ENCODE measurements around the gene CHAF1B.
A peak's percentile ranks its signal among the peaks of the same experiment; 100 is the strongest.

CHAF1B gene

DNA sequence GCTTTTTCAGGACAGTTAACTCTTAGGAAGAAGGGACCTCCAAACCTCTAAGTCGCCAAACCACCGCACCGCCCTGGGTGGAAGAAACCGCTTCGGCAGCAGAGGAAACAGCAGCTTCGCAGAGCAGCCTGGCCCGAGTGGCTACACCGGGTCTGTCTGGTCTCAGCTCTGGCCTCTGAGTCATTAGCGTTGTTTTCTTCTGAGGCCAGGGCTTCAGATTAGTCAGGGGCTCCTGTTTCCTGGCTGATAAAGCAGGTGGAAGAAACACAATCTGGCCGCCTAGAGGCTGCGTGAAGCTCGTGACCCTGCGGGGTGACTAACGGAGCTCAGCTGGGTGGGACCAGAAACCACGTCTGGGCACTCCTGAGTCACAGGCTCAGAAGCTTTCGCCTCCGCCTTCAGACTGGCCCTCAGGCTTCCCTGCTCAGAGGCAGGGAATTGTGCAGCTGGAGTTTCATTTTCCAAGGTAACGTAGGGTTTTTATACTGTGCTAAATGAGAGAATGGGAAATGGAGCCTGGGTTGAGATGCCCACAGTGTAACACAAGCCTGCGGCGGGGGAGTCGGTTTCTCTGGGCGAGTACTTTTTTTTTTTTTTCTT is 44.9 kb downstream of the CHAF1B start:
- peak; percentile 61 for DNase-seq

DNA sequence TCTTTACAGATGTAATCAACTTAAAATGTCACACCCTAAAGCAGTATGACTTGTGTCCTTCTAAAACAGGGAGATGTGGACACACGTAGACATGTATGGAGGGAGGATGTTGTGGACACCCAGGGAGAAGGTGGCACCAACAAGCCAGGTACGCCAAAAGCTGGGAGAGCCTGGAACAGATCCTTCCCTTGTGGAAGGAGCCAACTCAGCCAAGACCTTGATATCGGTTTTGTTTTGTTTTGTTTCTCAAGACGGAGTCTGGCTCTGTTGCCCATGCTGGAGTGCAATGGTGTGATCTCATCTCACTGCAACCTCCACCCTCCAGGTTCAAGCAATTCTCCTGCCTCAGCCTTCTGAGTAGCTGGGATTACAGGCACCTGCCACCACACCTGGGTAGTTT is 45.6 kb downstream of the CHAF1B start:
- DNase-seq: no peak

DNA sequence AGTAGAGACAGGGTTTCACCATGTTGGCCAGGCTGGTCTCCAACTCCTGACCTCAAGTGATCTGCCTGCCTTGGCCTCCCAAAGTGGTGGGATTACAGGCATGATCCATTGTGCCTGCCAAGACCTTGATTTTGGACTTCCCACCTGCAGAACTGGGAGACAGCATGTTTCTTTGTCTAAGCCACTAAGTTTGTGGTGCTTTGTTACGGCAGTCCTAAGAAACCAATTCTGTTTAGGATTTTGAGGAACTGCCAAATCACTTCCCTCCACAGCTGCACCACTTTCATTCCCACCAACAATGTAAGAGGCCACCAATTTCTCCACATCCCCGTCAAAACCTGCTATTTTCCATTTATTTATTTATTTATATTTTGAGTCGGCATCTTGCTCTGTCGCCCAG is 46.1 kb downstream of the CHAF1B start:
- DNase-seq: no peak

DNA sequence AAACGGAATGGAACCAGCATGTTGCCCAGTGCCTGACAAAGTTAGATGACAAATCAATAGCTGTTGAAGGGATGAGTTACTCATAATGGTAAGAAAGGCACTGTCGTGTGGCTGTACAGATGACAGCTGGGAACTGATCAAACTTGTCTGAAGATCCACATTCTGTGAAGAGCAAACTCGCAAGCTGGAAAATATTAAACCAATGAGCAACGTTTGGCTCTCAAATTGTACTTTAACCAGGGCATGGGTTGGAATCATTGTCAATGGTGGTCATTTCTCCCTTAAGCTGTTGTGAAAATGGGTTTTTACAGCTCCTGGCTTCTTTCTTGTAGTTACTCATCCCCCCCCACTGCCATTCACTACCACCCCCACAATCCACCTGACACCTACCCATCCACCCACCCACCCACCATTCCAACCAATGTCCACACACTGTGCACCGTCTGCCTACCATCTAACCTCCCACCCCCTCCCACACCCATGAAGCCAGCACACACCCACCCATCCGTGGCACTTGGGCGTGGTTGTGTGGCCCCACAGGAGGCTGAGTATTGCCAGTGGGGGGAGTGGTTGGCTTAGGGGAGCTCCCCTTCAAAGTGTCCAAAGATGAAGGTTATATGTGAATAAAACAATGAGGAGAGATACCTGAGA is 48.0 kb downstream of the CHAF1B start:
- no peak for DNase-seq

DNA sequence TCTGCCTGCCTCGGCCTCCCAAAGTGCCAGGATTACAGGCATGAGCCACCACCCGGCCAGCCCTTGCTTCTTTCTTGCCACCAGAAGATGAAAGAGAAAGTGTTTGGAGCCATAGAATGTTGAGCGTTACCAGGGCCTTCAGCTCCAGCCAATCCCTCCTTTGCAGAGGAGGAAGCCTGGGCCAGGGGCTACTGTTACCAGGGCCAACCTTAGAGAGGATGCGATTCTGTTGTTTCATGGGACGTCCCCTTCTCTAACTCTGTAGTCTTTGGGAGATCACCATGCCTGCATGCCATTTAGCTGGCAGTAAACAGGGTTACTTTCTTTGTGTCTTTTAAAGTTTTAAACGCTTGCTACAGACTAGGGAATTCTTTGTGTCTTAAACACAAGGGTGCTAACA is 49.0 kb downstream of the CHAF1B start:
- DNase-seq: no peak

DNA sequence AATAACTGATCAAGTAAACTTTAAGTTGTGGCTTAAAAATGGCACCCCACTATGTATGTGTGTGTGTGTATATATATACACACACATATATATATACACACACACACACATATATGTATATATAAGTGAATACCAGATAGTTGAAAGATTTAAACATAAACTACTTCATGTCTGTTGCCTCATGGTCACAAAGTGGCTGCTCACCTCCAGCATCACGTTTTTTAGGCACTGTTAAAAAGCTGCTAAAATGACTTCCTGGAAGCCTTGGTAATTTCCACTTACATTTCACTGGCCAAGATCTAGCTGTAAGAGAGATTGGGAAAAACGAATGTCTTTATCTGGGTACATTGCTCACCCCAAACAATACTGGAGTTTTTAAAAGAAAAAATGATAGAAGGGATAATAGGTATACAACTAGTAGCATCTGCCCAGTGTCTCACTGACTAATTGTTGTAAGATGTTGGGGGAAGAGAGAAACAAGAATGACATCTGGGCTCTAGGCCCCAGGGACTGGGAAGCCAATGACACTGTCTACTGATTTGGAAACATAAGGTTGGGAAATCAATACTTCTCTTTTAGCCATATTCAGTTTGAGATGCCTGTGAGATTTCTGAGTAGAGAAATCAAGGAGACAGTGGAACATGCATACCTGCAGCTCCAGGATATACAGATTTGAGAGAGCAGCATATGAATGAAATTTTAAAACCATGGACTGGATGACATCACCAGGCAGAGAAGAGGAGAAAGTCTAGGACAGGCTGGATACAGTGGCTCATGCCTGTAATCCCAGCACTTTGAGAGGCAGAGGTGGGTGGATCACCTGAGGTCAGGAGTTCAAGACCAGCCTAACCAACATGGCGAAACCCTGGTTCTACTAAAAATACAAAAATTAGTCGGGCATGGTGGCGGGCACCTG is 51.9 kb downstream of the CHAF1B start:
- DNase-seq: no peak

DNA sequence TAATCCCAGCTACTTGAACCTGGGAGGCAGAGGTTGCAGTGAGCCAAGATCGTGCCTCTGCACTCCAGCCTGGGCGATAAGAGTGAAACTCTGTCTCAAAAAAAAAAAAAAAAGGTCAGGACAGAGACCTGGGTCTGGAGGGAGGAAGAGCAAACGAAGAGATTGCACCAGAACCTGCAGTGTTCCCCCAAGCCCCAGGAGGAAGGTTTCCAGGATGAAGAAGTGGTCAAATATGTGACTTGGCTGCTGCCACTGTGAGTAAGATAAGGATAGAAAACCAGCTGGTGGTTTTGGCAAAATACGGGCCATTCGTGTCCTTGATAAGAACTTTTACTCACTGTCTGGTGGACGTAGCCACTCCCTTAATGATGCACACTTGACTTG is 52.5 kb downstream of the CHAF1B start:
- DNase-seq: no peak

DNA sequence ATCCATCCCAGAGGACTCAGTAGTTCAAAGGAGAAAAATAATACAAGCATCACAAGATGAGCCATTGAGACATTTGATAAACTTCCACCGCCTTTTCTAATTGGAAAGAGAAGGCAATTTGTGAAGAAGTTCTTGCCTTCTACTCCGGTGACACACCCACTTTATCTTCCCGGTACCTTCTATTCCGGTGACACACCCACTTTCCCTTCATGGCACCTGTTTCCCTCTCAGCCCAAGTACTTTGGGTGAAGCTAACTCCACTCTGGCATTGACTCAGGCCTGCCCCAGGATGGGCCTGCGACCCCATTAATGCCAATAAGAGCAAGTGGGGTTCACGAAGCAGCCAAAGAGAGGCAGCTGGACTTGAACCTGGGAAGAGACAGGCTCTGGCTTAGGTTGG is 56.5 kb downstream of the CHAF1B start:
- no peak for DNase-seq

DNA sequence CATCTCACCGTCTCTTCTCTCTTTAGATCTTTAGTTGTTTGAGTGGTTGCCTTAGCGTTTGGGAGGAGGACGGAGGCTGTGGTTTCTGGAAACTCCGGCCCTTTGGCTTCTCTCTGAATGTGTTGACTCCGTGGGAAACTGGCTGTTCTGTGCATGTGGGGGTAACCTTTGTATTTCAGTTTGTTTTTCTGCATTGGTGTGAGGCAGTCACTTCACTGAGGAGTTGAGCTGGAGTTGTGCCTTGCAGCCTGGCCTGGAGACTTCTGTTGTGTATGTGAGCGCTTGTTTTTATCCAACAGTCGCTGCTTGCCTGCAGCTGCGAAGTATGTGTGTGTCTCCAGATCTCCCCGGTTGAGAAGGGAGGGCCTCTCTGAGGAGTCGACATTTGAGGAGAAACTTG is 61.1 kb downstream of the CHAF1B start:
- DNase-seq: no peak

DNA sequence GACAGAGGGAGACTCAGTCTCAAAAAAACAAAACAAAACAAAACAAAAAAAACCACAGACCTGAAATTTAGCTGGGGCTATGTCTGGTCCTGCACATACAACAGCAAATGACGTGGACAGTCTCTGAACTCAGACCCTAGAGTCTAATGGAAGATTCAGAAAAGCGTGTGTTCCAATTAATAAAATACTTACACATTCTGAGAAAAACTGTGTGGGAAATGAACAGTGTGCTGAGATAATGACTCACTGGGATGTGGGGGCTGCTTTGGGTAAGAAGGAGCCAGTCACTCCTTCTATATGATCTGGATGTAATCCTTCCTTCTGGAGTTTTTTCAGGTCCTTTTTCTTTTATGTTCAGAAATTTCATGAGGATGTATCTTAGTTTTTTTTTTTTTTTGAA is 65.3 kb downstream of the CHAF1B start:
- no peak for DNase-seq

DNA sequence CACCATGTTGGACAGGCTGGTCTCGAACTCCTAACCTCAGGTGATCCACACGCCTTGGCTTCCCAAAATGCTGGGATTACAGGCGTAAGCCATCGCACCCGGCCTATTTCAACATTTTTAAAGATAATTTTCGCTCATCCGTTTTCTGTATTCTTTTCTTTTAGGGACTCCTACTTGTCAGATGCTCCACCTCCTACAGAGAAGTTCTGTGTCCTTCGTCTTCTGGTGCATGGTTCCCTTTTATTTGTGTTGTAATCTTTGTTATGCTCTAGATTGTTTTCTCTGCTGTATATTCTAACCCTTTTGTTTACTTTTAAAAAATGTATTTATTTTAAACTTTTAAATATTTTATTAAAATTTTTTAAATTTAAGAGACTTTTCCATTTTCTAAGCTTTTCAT is 66.3 kb downstream of the CHAF1B start:
- no peak for DNase-seq

DNA sequence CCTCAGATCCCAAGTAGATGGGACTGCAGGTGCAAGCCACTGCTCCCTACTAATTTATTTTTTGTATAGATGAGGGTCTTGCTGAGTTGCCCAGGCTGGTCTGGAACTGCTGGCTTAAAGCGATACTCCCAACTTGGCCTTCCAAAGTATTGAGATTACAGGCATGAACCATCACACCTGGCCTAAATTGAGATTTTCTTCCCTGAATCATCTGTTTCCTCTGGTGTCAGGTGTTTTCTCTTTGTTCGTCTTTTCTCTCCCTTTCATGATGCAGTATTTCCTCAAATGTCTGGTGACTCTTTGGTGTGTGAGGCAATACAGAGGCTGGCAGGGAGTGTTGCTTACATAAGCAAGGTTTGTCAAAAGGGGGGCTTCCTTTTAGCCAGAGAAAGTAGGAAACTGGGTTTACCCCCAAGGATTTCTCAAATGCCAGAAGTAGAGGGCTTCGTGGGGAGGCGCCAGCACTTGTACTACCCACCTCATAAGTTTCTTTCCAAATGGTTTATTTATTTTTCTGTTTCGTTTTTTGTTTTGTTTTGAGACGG is 67.2 kb downstream of the CHAF1B start:
- DNase-seq: no peak

DNA sequence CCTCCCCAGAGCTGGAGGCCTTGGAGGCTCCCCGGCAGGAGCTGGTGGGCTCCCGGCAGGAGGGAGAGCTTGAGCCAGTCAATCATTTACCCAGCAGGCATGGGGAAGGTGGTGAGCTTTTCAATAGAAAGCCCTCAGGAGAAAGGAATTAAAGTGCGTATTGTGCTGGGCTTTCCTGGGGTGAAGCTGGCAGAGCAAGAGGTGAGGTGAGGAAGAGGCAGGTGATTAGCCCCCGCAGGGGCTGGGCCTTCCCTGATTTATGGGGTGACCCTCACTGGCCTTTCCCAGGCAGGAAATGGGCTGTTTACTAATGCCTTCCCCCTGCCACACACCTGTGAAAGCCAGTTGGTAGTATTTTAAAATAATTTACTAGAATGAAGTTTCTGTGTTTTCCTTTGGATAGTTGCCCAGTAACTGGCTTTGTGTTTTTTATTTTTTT is 68.9 kb downstream of the CHAF1B start:
- DNase-seq: no peak

DNA sequence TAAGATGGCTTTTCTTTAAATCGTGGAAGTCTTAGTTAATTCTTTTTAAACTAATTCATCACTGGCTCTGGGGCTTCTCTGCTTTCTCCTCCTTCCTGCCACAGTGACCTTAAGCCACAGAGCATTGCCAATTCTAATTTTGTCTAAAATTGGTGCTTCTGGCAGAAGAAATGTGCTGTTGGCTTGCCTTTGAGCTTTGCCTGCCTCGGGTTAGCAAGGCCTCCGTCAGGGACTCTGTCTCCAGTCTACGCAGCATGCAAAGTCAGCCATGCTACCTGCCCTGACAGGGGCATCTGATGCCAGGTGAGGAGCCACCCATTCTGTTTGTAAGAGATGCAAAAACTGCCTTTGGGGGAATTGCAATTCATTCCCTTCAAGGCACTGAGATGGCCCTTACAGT is 69.5 kb downstream of the CHAF1B start:
- DNase-seq: no peak

DNA sequence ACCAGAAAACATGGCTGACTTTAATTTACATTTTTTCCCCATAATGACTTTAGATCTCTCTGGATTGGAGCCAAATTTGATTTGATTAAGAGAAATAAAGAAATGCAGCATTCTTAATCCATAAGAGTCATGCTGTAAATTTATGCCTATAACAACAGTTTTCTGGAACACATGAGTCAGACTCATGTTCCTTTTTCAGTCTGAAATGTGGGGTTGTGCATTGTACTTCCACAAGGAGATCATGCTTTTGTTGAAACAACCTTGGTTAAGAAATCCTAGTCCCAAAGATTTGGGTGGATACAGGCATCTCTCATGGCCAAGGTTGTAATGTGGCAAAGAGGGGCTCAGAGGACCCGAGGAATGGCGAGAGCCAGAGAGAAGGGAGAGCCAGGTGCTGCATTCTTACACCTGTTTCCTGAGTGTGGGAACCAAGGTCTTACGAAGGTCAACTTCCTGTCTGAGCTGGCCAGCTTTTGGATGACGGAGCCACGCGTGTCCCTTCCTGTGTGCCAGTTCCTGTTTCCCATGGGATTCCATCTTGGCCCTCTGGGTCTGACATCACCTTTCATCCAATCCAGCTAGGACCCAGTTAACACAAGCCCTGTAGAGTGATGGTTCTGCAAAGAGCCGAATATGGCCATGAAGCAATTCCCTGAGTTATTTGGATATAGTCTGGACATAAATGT is 71.7 kb downstream of the CHAF1B start:
- no peak for DNase-seq

DNA sequence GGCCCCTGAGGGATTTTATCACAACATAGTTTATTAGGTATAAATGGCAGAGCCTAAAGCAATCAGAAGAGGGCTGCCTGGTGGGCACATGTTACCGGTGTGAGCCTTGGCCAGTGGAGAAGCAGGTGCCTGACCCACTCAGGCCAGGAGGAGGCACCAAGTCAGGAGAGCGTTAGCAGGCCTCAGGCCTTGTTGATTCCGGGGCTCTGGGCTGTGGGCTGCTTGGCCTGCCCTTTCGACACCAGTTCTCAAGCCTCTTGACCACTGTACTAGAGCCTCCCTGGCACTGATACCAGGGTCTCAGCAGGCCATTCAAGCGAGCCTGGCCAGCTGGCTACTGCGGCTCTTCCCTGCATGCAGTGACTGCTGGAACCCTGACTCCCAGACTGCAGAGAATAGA is 73.9 kb downstream of the CHAF1B start:
- DNase-seq: no peak

DNA sequence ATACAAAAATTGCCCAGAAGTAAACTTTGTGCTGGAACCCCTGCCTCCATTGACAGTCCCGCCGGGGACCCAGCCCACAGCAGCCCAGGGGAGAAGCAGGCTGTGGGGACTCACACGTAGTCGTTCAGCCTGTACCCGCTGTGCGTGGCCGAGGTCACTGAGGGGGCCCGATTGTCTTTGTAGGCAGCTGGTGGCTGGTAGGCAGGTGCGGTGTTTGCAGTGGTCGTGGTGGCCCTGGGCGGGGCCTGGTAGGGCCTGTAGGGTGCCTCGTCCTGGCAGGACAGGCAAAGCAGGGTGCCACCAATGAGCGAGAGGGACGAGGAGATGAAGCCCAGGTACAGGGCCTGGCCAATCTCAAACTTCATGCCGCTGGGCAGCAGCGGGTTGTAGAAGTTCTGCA is 75.7 kb downstream of the CHAF1B start:
- DNase-seq: no peak

DNA sequence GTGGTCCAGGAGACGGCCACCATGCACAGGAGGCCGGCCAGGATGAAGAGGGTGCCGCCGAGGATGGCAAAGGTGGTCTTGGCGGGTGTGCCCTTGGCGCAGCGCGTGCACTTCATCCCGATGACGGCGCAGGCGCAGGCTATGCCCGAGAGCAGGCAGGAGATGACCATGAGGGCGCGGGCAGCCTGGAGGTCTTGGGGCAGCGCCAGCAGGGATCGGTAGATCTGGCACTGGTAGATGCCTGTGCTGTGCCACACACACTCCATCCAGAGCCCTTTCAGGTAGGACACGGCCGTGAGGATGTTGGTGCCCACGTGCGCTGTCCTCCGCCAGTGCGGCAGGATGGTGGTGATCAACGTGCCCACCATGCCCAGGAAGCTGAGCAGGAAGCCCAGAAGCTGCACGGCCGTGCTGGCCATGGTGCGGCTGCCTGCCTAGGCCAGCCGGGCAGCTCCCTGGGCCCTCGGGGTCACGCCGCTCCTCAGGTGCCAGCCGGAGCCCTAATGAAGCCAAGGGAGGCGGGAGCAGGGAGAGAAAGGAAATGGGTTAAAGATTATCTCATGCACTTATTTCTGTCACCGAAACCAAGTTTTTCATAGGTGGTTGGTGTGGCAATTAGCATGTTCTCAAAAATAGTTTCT is 76.2 kb downstream of the CHAF1B start:
- no peak for DNase-seq

DNA sequence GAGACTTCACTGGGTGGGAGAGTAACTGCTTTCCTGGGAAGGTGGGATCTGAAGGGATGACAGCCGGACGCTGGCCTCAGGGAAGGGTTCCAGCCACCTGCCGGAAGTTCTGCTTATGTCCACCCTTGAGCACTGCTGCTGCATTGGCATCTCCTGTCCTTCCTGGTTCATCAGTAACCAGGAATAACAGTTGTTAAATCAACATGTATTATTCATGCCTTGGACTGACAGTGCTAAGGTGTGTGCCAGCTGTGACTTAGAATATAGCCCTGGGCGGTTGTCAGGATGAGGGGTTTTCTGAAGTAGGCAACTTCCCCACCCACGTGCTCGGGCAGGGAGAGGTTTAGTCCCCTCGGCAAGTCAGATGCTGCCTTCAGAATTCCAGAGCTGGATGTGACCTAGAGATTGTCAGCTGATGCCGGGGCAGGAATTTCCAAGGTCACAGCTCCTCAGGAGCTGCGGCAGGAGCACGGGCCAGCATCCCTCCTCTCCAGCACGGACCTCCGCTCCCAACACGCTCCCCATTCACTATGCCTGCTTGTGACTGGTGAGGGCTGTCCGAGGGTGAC is 76.8 kb downstream of the CHAF1B start:
- DNase-seq: no peak

DNA sequence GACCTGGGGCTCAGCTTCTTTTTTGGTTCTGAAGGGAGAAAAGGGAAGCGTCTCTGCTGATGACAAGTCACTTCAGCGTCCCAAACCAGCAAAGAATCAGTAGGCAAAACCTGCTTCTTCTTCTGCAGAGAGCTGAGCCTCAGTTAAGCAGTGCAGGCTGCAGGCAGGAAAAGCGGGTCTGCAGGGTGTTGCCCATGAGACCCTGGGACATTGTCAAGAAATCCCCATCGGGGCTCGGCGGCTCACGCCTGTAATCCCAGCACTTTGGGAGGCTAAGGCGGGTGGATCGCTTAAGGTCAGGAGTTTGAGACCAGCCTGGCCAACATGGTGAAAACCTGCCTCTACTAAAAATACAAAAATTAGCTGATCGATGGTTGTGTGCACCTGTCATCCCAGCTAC is 78.0 kb downstream of the CHAF1B start:
- DNase-seq: no peak

DNA sequence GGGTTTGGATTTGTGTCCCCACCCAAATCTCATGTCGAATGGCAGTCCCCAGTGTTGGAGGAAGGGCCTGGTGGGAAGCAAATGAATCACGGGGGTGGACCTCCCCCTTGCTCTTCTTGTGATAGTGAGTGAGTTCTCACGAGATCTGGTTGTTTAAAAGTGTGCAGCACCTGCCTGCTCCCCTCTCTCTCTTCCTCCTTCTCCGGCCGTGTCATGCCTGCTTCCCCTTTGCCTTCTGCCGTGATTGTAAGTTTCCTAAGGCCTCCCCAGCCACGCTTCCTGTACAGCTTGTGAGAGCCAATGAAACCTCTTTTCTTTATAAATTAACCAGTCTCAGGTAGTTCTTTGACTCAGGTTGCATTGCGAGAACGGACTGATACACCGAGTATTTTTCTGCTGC is 78.8 kb downstream of the CHAF1B start:
- DNase-seq: no peak

DNA sequence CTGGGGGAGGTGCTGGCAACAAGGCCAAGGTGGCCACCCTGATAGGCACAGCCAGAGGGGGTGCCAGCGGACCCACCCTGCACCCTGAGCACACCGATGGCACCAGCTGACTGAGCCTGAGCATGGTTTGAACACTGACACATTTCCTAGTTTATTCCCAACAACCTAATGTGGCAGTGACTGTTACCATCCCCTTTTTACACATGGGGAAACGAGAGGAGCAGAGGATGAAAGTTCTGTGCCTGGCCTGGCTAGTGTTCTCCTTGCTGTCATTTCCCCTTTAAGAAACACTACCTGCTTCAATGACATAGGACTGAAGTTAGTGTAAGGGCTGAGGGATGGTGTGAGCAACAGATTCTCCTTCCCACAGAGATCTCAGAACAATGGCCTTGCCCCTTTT is 79.4 kb downstream of the CHAF1B start:
- DNase-seq: no peak
